ENCODE results near the gene LSM6.

Gene LSM6

GRCh38 chr4:146186041-146186440 lies 10.5 kb downstream of the LSM6 start:
- ChIA-PET CTCF (interaction anchor here (0.7 kb wide), 1 partner anchor 153 kb away, joined by 3 read pairs; no protein-coding TSS in a partner anchor), POLR2A (no interaction called here)
- TF ChIP-seq ZNF248 (tag by site-specific recombination; IDR thresholded peaks at IDR 0.05): no peak
- TF ChIP-seq HOXD13 (CRISPR knock-in tag; IDR thresholded peaks at IDR 0.05; ENCODE audit: borderline replicate concordance): no peak
- no peak for TF ChIP-seq ZIC2 (tag by site-specific recombination; IDR thresholded peaks at IDR 0.05)
- no peak for TF ChIP-seq MEIS1 (CRISPR knock-in tag; IDR thresholded peaks at IDR 0.05; ENCODE audit: borderline replicate concordance)
- no peak for TF ChIP-seq ZNF335 (tag by site-specific recombination; conservative IDR thresholded peaks at IDR 0.05)
- TF ChIP-seq ZNF843 (tag by site-specific recombination; IDR thresholded peaks at IDR 0.05): no peak
- no peak for TF ChIP-seq GLIS1 (tag by site-specific recombination; IDR thresholded peaks at IDR 0.05)
- TF ChIP-seq MZF1 (tag by site-specific recombination; IDR thresholded peaks at IDR 0.05; ENCODE audit: borderline replicate concordance): no peak
- TF ChIP-seq ZBTB26 (tag by site-specific recombination; optimal IDR thresholded peaks at IDR 0.05): no peak
- TF ChIP-seq ZNF416 (tag by site-specific recombination; IDR thresholded peaks at IDR 0.05): no peak
- no peak for TF ChIP-seq ZNF777 (tag by site-specific recombination; IDR thresholded peaks at IDR 0.05; ENCODE audit: borderline replicate concordance)
- no peak for TF ChIP-seq ZNF785 (tag by site-specific recombination; IDR thresholded peaks at IDR 0.05)
- no peak for TF ChIP-seq GFI1B (tag by site-specific recombination; IDR thresholded peaks at IDR 0.05)
- no peak for TF ChIP-seq ZNF645 (tag by site-specific recombination; IDR thresholded peaks at IDR 0.05)
- no peak for TF ChIP-seq ZNF133 (tag by site-specific recombination; IDR thresholded peaks at IDR 0.05)
- TF ChIP-seq ZNF830 (tag by site-specific recombination; IDR thresholded peaks at IDR 0.05; ENCODE audit: low read depth): no peak
- TF ChIP-seq ZNF26 (tag by site-specific recombination; IDR thresholded peaks at IDR 0.05): no peak
- no peak for TF ChIP-seq SCRT1 (tag by site-specific recombination; IDR thresholded peaks at IDR 0.05; ENCODE audit: borderline replicate concordance)
- H3K9me3 ChIP-seq (ENCODE audit: control insufficient read depth, insufficient read depth, low read depth, low read length): no peaks in the 10 kb centered on the region
- peaks cover 13 to 63% of the 10 kb centered on the region in 2 experiments for H3K36me3 ChIP-seq (ENCODE audit: control insufficient read depth in 2 of 2, insufficient read depth in 1 of 2, low read length in 2 of 2)
- no peak overlapping the region for H3K4me3 ChIP-seq (ENCODE audit: low read depth, low read length)
- H3K4me1 ChIP-seq (ENCODE audit: control insufficient read depth, insufficient read depth, low read length): 0 out of 2 replicates have a peak, but pooled peaks cover 2% of the 10 kb centered on the region
- no peak overlapping the region for H3K27ac ChIP-seq (ENCODE audit: extremely low read depth, low read depth, low read length)

GRCh38 chr4:146186596-146186995 lies 11.1 kb downstream of the LSM6 start:
- H3K4me3 ChIP-seq (ENCODE audit: low read depth, low read length): no peak overlapping the region
- H3K36me3 ChIP-seq (ENCODE audit: control insufficient read depth in 2 of 2, insufficient read depth in 1 of 2, low read length in 2 of 2): peaks cover 13 to 68% of the 10 kb centered on the region in 2 experiments
- POLR2A ChIA-PET: no interaction called here
- H3K4me1 ChIP-seq (ENCODE audit: control insufficient read depth, insufficient read depth, low read length): 0 out of 2 replicates have a peak, but pooled peaks cover 2% of the 10 kb centered on the region
- H3K27ac ChIP-seq (ENCODE audit: extremely low read depth, low read depth, low read length): no peak overlapping the region
- H3K9me3 ChIP-seq (ENCODE audit: control insufficient read depth, insufficient read depth, low read depth, low read length): no peaks in the 10 kb centered on the region
- CTCF ChIA-PET: interaction anchor here (0.7 kb wide), 1 partner anchor 153 kb away, joined by 3 read pairs; no protein-coding TSS in a partner anchor
- TF ChIP-seq ZNF423 (tag by site-specific recombination; IDR thresholded peaks at IDR 0.05) (no peak), ZNF362 (tag by site-specific recombination; IDR thresholded peaks at IDR 0.05) (no peak), ZNF335 (tag by site-specific recombination; conservative IDR thresholded peaks at IDR 0.05) (no peak), ZBTB8A (tag by site-specific recombination; IDR thresholded peaks at IDR 0.05) (no peak), KLF7 (tag by site-specific recombination; IDR thresholded peaks at IDR 0.05; ENCODE audit: borderline replicate concordance) (no peak), ZNF473 (tag by site-specific recombination; IDR thresholded peaks at IDR 0.05) (no peak), ZNF488 (tag by site-specific recombination; IDR thresholded peaks at IDR 0.05) (no peak), ZNF658 (tag by site-specific recombination; IDR thresholded peaks at IDR 0.05) (no peak), ZNF843 (tag by site-specific recombination; IDR thresholded peaks at IDR 0.05) (no peak), ZNF416 (tag by site-specific recombination; IDR thresholded peaks at IDR 0.05) (no peak)
